ENCODE measurements around the gene ANXA6.

DNA sequence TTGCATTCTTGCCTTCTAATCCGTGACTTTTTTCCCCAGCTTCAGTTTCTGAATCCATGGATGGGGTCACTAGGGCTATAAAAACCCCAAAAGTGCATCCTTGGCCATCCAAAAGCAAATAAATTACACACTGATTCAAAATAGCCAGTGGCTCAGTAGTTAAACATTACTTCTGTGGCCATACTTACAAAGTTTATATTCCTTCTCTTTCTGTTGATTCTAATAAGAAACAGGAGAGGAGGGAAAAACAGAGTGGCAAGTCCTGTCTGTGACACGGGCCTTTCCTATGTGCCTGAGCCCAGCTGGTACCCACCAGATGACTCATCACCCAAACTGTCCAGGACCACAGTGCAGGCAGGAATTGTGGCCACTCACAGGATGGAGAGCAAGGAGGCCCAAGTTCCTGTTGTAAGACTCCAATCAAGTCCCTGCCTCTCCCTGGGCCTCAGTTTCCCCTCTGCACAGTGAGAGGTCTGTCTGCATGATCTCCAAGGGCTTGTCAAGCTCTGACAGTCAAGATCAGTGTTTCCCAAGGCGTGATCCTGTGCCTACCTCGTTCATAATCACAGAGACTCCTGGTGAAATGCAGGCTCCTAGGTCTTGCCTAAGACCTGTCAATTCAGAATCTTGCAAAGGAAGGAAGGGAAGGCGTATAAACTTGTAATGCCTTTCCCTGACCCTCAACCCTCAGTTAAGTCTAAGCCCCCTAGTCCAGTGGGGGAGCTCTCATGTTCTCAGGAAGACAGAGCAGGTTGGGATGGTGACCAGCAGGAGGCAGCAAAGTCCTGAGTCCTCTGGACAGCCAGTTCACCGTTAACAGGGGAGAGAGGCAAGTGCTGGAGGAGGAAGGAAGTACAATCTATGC, 106.3 kb downstream of the ANXA6 start:
- TF ChIP-seq POLR2A (IDR thresholded peaks at IDR 0.05; ENCODE audit: low read length) (no peak), GATA1 (IDR thresholded peaks at IDR 0.05; ENCODE audit: low read depth, low read length) (no peak)
